Subcutaneous adipose tissue (tissue), 4 donors: ENCODE measurements around the gene PRPS2. TPM values are rescaled to one million over a fixed set of nuclear protein-coding genes. Genes with fewer than 3 reads are reported as not detected.

ENCODE experiments used
- total RNA-seq, 4 donors: library from RNA; depleted of rRNA; stranded (reverse); fragments of >200 nt; gene quantifications; one replicate each; pipeline ENCODE4 v1.1.0, GENCODE V29; 2016
- TF ChIP-seq, protein P1 (sequence below): fragments of 450-650 bp; IDR thresholded peaks from one replicate; pipeline ENCODE4 v1.5.1; 2016; ENCODE audit warnings: low read depth, mild to moderate bottlenecking, control low read depth, antibody characterized with exemption, moderate library complexity

The PRPS2 gene
- total RNA-seq, 4 donors from 2014 or later = 17.8 to 56.6 (median 25.5) TPM

DNA sequence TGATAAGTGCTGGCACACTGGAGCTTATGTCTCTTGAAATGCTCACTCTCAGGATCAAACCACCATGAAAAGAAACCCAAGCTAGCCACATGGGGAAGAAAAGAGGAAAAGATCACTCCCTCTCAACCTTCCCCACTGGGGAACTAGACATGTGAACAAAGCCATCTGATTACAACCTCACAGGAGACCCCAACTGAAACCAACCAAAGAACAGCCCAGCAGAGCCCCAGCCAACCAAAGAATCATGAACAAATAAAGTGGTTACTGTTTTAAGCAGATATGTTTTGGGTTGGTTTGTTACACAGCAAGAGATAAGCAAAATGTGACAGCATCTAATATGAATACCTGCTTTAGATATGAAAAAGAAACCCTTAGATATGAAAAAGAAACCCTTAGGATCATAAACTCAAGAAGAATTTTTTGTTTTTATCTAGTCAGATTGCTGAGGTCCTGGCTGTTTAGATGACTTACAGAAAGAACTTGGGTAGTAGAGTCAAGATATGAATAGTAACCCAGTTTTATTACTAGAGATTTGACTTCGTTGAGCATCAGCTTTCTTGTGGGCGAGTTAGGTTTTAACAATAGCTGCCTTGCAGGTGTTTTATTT lies 52.0 kb downstream of the PRPS2 start:
- TF ChIP-seq, protein P1, sequence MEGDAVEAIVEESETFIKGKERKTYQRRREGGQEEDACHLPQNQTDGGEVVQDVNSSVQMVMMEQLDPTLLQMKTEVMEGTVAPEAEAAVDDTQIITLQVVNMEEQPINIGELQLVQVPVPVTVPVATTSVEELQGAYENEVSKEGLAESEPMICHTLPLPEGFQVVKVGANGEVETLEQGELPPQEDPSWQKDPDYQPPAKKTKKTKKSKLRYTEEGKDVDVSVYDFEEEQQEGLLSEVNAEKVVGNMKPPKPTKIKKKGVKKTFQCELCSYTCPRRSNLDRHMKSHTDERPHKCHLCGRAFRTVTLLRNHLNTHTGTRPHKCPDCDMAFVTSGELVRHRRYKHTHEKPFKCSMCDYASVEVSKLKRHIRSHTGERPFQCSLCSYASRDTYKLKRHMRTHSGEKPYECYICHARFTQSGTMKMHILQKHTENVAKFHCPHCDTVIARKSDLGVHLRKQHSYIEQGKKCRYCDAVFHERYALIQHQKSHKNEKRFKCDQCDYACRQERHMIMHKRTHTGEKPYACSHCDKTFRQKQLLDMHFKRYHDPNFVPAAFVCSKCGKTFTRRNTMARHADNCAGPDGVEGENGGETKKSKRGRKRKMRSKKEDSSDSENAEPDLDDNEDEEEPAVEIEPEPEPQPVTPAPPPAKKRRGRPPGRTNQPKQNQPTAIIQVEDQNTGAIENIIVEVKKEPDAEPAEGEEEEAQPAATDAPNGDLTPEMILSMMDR = no peak

DNA sequence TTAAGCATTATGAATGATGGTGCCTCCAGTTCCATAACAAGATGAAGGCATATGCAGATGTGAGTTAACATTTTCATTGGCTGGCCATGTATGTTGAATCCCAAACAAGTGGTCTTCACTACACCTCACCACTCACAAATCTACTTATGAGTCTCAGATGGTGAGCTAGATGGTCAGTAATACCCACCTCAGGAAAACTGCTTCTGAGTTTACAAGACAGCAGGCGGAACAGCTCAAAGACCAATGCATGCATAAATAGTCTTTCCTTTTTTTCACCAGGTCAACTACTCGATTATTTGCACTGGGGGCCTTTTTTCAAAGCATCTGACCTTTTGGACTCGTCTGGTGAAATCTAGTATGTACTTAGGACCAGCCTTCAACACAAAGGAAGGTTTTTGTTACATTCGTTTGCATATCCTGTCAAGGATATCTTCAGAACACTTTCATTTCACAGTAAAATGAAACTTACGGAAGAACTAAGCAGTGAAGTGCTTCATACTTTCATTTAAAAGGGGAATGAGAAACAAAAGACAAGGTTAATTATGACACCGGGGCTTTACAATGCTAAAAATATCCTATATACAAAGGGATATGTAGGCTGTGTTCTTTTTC lies 52.6 kb downstream of the PRPS2 start:
- TF ChIP-seq, protein P1 = no peak

DNA sequence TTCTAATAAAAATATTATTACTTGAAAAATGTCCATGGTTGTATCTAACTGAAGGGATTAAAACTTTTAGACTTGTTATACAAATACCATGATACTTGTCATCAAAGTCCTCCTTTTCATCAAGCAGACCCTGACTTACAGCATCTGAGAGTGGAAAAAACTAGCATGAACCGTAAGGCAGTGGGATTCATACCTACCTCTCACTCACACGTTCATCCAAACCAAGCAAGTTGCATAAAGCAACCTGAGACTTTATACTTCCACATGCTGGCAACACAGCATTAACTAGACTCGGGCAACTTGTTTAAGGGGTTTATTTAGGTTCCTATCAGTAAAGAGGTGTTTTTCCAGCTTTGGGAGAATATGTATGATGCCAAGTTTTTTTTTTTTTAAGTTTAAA lies 53.1 kb downstream of the PRPS2 start:
- TF ChIP-seq, protein P1 = no peak

DNA sequence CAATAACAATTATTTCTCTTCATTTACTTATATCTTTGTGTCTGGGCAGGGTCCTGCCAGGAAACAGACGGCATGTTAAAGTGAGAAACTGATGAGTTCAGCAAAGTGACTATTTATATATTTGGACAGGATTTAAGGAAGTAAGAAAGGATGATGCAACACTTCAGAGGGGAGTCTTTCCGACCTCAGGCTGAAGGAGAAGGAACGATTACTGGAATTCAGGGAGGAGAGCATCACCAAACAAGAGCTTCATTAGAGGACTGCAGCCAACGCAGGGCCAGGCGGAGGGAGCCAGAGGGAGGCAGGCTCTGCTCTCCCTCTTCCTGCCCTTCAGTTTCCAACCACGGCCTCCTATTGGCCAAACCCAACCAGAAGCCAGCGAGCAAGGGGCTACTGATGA lies 74.1 kb downstream of the PRPS2 start:
- TF ChIP-seq, protein P1 = no peak

DNA sequence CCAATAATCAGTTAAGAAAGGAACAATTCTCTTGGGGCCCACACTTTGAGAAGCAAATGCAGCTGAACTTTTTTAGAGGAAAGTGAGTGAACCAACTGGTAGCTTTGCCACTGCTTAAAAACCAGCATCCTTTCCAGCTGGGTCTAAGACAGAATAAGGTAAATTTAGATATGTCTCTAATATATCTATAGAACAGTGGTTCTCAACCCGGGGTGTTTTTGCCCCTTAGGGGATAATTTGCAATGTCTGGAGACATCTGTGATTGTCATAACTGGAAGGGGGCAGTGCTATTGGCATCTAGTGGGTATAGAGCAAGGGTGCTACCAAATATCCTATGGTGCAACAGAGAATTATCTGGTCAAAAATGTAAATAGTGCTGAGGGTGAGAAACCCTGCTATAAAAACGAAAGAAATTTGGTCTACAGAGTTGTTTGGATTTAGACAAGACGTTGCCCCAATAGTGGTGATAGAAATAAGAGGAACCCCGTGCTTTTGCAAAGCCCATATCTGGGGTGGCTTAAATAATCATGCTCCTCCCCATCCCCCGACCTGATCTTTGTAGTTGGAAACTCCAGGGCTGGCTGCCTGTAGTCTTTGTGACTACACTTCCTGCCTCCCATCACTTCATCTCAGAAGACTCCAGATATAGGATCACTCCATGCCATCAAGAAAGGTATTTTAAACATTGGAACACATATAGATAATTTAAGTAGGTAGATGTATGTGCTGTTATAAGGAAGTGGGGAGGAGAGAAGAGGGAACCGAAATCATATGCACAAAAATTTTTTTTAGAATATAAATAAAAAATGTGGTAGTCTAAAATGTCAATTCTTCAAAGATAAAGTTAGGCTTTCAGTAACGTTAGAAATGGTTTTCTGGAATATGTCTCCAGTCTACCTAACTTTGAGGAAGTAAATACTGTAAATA lies 75.5 kb downstream of the PRPS2 start, which contains the start of gene TLR7:
Gene TLR7 (plus strand): TSS at position 622 of the 927 bp plus-strand sequence. CDS start 507 bp downstream, outside the sequence.
- TF ChIP-seq, protein P1 = no peak

DNA sequence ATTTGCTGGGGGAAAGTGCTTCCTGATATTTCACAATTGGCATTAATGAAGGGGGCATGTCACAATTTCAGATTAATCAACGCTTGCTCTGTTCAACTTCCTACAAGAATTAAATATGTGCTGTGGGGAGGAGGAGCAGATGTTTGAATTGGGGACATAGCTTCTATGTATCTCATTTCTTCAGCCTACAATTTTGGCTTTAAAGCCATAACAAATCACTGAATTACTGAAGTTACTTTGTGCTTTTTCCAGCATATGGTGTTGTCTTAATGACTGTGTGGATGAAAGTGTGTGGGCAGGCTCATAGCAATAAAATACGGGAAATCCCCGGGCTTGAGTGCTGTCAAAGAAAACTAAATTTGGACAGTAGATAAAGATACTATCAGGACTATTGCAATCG lies 76.5 kb downstream of the PRPS2 start:
- TF ChIP-seq, protein P1 = no peak

DNA sequence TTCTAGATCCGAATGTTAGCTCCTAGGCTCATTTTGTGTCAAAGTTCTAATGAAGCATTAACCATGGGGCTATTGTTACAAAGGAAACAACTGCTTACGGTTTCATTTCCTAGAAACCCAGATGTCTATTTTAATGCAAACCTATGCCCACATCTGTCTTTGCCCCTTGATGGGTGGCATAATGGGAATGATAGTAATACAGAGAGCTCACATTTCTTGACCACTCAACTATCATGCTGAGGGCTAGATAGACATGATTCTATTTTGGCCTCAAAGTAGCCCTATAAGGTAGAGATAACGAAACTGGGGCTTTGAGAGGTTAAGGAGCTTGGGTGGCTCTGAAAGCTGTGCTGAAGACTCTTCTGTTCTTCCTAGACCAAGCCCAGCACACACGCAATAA lies 77.5 kb downstream of the PRPS2 start:
- TF ChIP-seq, protein P1 = no peak
